Uterus (tissue), 4 donors: Measurements from ENCODE around the gene NLE1. TPM values are rescaled to one million over a fixed set of nuclear protein-coding genes. Genes with fewer than 3 reads are reported as not detected.
"Not testable (repeated sequence)": the region's sequence is repeated elsewhere in the genome, so short reads cannot be mapped to it uniquely, and the experiment has no call there.

ENCODE experiments used
- DNase-seq, 2 donors: peaks; one replicate each; pipeline ENCODE4 v3.0.0-alpha.2; 2019 to 2020
- H3K27ac ChIP-seq, 2 donors: fragments of 200-600 bp; sonication (generic); 1 replicate in 1 of 2; 2 replicates in 1 of 2; pipeline ENCODE4 v1.5.1; 2016 to 2018
- H3K27me3 ChIP-seq, 2 donors: fragments of 200-600 bp; sonication (generic); one replicate each; pipeline ENCODE4 v1.5.1; 2018 to 2019; ENCODE audit warnings: control low read depth in 1 of 2
- H3K36me3 ChIP-seq, 2 donors: fragments of 200-600 bp; sonication (generic); one replicate each; pipeline ENCODE4 v1.5.1; 2019; ENCODE audit warnings: control low read depth in 1 of 2
- H3K4me1 ChIP-seq, 2 donors: fragments of 200-600 bp; sonication (generic); one replicate each; pipeline ENCODE4 v1.5.1; 2018 to 2019; ENCODE audit warnings: control low read depth in 1 of 2
- H3K4me3 ChIP-seq, 2 donors: fragments of 200-600 bp; sonication (generic); 1 replicate in 1 of 2; 2 replicates in 1 of 2; pipeline ENCODE4 v1.5.1; 2018 to 2019; ENCODE audit warnings: mild to moderate bottlenecking in 1 of 2
- H3K9me3 ChIP-seq, 2 donors: fragments of 200-600 bp; sonication (generic); one replicate each; pipeline ENCODE4 v1.5.1; 2019; ENCODE audit warnings: control low read depth in 1 of 2
- CTCF ChIP-seq, 4 experiments: fragments of 200-600 bp in 2 of 4; fragments of 450-650 bp in 2 of 4; sonication (generic) in 2 of 4; IDR thresholded peaks; one replicate each; pipeline ENCODE4 v1.5.1; 2016 to 2019; ENCODE audit warnings: antibody characterized with exemption in 4 of 4, mild to moderate bottlenecking in 2 of 4, moderate library complexity in 1 of 4
- POLR2A ChIP-seq, 2 donors: fragments of 450-650 bp; IDR thresholded peaks; one replicate each; pipeline ENCODE4 v1.6.1; 2016; ENCODE audit warnings: antibody characterized with exemption in 2 of 2, mild to moderate bottlenecking in 1 of 2, moderate library complexity in 1 of 2
- intact Hi-C: fragments of 100-400 bp; cut with DNase I; formaldehyde crosslinking; loops from one replicate; pipeline ENCODE4 v1.15.1; 2023; ENCODE audit warnings: low total_unique reads
- total RNA-seq, 4 donors: library from RNA; depleted of rRNA in 3 of 4; stranded (reverse); fragments of >200 nt in 3 of 4; gene quantifications; one replicate each; pipeline versions ENCODE4 v1.1.0 to v1.2.4, GENCODE V29; 2014 to 2023
- donor health status: DM: yes; HTN: yes; CAD: no.

NLE1 gene
- total RNA-seq, 4 donors from 2014 or later = 3.6 to 30.0 (median 19.7) TPM

- intact Hi-C loops = no loop called here
- H3K36me3 ChIP-seq = no peaks in the 10 kb centered on the region
- no peak overlapping the region for H3K27ac ChIP-seq
These were observed 12.4 kb upstream of the NLE1 start for GRCh38 chr17:35154196-35155165.

GRCh38 chr17:35152421-35153140 is 10.5 kb upstream of the NLE1 start:
- no peak for DNase-seq
- Histone ChIP-seq H3K27ac (no peak overlapping the region), H3K27me3 (no peaks in the 10 kb centered on the region), H3K36me3 (no peaks in the 10 kb centered on the region), H3K4me1 (no peaks in the 10 kb centered on the region), H3K4me3 (no peak overlapping the region), H3K9me3 (no peaks in the 10 kb centered on the region)
- intact Hi-C loops = no loop called here
- TF ChIP-seq CTCF (IDR thresholded peaks at IDR 0.05) (no peak), POLR2A (IDR thresholded peaks at IDR 0.05) (no peak)

More at GRCh38 chr17:35154196-35155165, 12.4 kb upstream of the NLE1 start:
- H3K4me1 ChIP-seq = no peaks in the 10 kb centered on the region
- H3K4me3 ChIP-seq = no peak overlapping the region
- H3K9me3 ChIP-seq = no peaks in the 10 kb centered on the region
- TF ChIP-seq CTCF (IDR thresholded peaks at IDR 0.05) = no peak
- TF ChIP-seq POLR2A (IDR thresholded peaks at IDR 0.05) = no peak
- H3K27me3 ChIP-seq = no peaks in the 10 kb centered on the region
- no peak for DNase-seq

- intact Hi-C loops, H3K9me3 ChIP-seq, H3K36me3 ChIP-seq, DNase-seq, H3K4me3 ChIP-seq, H3K4me1 ChIP-seq, H3K27ac ChIP-seq, H3K27me3 ChIP-seq: not testable (repeated sequence)
These were observed 9.0 kb upstream of the NLE1 start for GRCh38 chr17:35151080-35151479.

GRCh38 chr17:35149941-35150340 is 7.8 kb upstream of the NLE1 start:
- TF ChIP-seq CTCF (IDR thresholded peaks at IDR 0.05) (no peak), POLR2A (IDR thresholded peaks at IDR 0.05) (no peak)
- Histone ChIP-seq H3K36me3 (no peaks in the 10 kb centered on the region), H3K27me3 (no peaks in the 10 kb centered on the region), H3K4me3 (no peak overlapping the region), H3K4me1 (no peaks in the 10 kb centered on the region), H3K9me3 (no peaks in the 10 kb centered on the region), H3K27ac (no peak overlapping the region)
- no peak for DNase-seq
- intact Hi-C loops = no loop called here

- intact Hi-C loops = no loop called here
- H3K27me3 ChIP-seq = no peaks in the 10 kb centered on the region
- no peak for DNase-seq
- H3K4me1 ChIP-seq = no peaks in the 10 kb centered on the region
- H3K36me3 ChIP-seq = no peaks in the 10 kb centered on the region
- no peak overlapping the region for H3K4me3 ChIP-seq
- TF ChIP-seq POLR2A (IDR thresholded peaks at IDR 0.05) (no peak), CTCF (IDR thresholded peaks at IDR 0.05) (no peak)
- H3K9me3 ChIP-seq = no peaks in the 10 kb centered on the region
- no peak overlapping the region for H3K27ac ChIP-seq
These were observed 6.0 kb upstream of the NLE1 start for GRCh38 chr17:35148144-35148543.
